HG03432 (cell line): ENCODE measurements around the gene PTPRF.

Source experiments
- ATAC-seq: cut with Tn5 transposase; IDR thresholded peaks from one replicate; pipeline ENCODE4 v1.9.1; 2021; ENCODE audit warnings: mild to moderate bottlenecking, moderate library complexity; ENCODE audit not compliant: unreplicated experiment

PTPRF gene

DNA sequence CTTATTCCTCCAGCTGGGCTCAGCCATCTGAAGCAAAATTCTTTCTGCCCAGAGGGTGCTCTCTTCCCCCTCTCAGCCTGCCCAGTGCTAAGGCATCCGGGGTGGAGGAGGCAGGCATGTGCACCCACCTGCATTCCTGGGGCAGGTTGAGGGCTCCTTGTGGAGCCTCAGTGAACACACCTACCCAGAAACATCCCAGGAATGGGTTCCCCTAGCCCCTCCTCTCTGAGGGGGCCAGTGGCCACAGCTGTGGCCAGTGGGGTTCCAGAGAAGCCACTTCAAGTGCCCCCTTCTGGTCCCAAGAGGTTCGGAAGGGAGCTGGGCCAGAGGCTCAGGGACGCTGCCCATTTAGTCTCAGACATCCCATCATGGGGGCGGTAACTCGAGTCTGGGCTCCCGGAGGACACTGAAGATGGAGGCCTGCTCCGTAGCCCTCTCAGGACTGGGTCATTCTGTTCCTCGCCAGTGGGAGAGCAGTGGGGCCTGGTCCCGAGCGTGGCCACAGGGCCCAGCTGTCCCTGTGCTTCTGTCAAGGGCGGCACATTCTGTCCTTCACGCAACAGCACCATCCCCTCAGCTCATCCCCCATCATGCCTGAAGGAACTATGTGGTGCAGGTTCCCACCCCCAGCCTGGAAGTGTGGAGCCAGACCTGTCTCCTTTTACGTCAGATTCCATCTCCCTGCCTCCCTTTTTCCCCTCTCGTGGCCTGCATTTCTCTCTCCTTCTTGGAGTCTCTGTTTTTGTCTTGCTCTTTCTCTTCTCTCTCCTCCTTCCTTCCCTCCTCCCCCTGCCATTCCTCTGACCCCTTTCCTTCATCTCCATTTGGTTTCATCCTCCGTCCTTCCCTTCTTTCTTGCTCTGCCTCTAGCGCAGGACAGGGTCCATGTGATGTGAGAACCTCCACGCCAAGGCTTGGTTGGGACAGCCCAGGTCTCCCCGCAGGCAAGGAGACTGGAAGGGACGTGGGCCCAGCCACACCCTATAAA, 69.6 kb downstream of the PTPRF start:
- no peak for ATAC-seq

GRCh38 chr1:43602990-43603389, 72.3 kb downstream of the PTPRF start:
- ATAC-seq, result no peak

GRCh38 chr1:43604192-43604591, 73.5 kb downstream of the PTPRF start:
- ATAC-seq, result no peak

DNA sequence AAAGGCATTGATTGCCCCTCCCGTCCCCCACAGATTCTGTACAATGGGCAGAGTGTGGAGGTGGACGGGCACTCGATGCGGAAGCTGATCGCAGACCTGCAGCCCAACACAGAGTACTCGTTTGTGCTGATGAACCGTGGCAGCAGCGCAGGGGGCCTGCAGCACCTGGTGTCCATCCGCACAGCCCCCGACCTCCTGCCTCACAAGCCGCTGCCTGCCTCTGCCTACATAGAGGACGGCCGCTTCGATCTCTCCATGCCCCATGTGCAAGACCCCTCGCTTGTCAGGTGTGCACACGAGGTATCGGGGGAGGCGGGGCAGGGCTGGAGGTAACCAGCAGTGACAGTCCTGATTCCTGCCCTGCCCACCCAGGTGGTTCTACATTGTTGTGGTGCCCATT, 74.5 kb downstream of the PTPRF start:
- no peak for ATAC-seq

- ATAC-seq, result no peak
Observed at GRCh38 chr1:43605766-43606165, 75.1 kb downstream of the PTPRF start.

- no peak for ATAC-seq
Observed at GRCh38 chr1:43606624-43607023, 75.9 kb downstream of the PTPRF start.

DNA sequence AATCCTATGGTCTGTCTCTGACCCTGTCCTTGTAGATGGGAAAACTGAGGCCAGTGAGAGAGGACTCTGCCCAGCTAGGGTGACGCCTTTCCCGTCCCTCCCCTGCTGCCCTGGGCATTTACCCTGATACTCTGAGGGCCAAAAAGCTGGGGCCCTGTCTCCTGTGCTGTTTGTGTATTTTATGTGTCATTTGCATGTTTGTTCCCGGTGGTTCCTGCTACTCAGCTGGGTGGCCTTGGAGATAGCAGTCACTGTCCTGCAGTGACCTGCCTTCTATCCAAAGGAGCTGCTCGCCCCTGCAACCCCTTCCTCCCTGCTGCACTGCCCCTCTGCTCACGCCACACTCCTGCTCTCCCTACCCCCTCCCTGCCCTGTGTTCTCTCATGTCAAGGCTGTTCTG, 78.1 kb downstream of the PTPRF start:
- no peak for ATAC-seq

- ATAC-seq, result no peak
Observed at GRCh38 chr1:43610339-43610738, 79.7 kb downstream of the PTPRF start.

- ATAC-seq, result no peak
Observed at GRCh38 chr1:43611950-43612349, 81.3 kb downstream of the PTPRF start.

DNA sequence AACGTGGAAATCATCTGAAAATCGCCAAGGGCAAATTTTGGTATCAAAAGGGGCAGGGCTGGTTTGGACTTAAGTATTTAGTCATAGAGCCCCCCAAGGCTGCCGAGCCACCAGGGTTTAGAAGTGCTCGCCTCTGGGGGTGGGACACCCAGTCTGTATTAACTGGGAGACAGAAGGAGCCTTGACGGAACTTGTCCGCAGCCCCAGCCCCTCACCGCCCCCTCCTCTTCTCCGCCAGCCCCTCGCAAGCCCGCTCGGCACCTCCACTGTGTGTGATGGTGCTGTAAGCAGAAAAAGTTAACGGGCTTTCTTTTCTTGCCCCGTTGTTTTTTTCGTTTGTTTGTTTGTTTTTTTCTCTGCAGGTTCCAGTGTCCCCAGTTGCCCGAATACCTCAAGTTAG, 81.7 kb downstream of the PTPRF start:
- ATAC-seq, result no peak

DNA sequence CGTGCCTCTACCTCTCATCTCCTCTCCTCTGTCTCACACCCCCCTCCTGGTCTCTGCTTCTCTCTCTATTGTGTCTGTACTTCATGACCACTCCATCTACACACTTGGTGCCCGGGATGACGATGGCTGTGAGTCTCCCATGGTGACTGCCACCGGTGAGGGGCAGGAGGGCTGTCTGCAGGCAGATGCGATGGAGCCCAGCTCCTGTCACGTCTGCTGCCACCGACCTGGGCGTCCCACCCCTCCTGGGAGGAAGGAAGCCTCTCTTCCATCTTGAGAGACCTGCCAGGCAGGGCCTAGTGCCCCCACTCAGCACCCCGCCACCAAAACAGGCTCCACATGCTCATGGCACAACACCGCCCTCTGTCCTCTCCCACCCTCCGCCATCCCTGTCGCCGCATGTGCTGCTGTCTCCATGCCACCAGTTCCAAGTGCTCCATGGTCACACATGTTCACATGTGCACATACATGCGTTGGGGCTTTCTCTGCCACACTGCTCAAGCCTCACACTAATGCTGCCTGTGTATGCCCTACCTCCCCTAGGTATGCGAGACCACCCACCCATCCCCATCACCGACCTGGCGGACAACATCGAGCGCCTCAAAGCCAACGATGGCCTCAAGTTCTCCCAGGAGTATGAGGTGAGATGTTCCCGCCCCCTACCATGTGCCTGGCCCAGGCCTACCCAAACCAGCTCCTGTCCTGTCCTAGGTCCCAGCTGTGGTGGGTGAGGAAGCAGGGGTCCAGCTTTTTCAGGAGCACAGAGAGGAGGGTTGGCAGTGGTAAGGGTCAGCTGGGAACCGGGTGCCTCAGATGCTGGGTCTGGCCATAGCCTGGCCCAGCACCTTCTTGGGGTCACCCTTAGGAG, 82.6 kb downstream of the PTPRF start:
- ATAC-seq, result no peak

DNA sequence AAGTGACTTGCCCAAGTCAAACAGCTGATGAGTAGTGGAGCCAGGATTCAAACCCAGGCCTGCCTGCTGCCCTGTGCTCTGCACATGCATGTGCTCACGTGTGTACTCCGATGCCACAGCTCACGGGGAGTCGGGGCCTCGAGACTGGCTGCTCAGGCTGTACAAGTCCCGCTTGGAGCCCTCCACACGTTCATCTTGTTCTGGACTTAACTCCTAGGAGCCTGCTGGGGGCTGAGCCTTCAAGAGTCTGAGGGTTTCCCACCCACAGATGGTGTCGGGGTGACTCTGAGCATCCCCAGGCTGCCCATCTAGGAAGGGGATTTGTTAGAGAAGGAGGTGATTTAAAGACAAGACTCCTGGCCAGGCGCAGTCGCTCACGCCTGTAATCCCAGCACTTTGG, 83.5 kb downstream of the PTPRF start:
- ATAC-seq, result no peak

DNA sequence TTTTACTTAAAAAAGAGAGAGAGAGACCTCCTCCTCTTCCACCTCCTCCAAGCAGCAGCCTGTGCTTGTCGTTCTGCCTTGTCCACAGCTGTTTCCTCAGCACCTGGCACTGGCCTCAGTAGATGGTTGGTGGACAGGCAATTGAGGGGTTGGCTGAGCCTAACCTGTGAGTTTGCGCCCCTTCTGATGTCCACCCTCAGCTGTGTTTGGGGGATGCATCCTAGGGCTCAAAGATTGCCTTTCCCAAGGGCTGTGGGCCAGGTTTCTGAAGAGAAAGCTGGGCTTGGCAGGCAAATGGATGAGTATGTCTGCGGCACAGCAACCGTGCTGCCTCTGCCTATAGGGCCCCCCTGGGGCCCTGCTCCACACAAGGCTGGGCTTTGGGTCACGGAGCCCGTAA, 84.2 kb downstream of the PTPRF start:
- ATAC-seq, result no peak

GRCh38 chr1:43616383-43616782, 85.7 kb downstream of the PTPRF start:
- no peak for ATAC-seq

DNA sequence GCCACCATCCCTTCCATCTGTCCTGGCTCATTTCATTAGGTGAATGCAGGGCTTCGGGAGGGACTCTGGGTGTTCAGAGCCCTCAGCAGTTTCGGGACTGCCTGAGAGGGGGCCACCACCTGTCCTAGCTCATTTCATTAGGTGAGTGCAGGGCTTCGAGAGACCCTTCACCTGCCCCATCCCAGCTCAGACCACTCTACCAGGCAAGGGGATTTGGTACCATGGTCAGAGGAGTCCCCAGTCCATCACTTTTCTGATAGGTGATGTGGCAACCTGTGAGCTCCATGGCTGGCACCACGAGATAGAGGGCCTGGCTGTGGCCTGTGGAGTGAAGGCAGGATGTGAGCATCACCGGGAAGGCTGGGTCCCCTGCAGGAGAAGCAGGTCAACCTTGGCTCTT, 86.3 kb downstream of the PTPRF start:
- no peak for ATAC-seq

DNA sequence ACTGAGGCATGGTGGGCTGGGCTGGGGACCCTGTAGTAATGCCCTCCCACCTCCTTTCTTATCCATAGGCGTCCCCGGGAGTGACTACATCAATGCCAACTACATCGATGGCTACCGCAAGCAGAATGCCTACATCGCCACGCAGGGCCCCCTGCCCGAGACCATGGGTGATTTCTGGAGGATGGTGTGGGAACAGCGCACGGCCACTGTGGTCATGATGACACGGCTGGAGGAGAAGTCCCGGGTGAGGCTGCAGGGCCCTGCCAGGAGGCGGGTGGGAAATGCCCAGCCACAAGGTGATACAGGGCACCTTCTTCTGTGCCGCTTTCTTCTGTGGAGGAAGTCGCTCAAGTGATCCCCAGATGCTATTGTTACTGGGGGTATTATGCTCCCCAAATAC, 87.0 kb downstream of the PTPRF start:
- no peak for ATAC-seq

DNA sequence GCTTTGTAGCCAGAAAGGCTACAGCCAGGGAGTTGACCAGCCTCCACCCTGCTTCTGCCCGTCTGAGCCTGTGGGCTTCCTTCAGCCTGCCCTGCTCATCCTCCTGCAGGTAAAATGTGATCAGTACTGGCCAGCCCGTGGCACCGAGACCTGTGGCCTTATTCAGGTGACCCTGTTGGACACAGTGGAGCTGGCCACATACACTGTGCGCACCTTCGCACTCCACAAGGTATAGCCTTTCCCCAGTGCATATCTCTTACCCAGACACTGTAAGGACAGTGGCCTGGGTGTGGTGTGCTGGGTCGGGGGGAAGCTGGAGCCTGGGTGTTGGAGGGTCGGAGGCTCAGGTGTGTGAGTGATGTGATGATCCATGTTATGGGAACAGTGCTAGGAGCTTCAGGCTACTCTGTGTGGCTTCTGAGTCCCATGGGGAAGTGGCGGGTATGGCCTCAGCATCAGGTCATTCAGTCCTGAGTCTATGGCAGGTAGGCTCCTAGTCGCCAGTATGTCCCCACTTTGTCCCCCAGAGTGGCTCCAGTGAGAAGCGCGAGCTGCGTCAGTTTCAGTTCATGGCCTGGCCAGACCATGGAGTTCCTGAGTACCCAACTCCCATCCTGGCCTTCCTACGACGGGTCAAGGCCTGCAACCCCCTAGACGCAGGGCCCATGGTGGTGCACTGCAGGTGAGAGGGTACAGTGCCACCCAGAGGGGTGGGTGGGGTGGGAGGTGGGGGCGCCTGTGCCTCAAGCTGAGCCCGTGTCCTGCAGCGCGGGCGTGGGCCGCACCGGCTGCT, 88.0 kb downstream of the PTPRF start:
- no peak for ATAC-seq

- no peak for ATAC-seq
Observed at GRCh38 chr1:43619314-43619790, 88.7 kb downstream of the PTPRF start.

- ATAC-seq, result no peak
Observed at GRCh38 chr1:43619996-43620920, 89.6 kb downstream of the PTPRF start.

DNA sequence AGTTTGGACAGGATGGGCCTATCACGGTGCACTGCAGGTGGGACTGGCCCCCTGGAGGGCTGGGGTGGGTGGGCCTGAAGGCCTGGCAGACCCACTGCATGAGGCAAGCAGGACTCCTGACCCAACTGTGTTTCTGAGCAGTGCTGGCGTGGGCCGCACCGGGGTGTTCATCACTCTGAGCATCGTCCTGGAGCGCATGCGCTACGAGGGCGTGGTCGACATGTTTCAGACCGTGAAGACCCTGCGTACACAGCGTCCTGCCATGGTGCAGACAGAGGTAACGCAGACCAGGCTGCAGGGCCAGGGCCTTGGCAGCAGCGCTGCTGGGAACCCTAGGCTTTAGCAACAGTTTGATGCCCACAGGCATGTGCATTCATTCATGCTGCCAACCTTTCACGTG, 90.3 kb downstream of the PTPRF start:
- ATAC-seq, result no peak
